ENCODE results near the gene SMIM21. TPM values are rescaled to one million over a fixed set of nuclear protein-coding genes. Genes with fewer than 3 reads are reported as not detected.

SMIM21 gene
- total and polyA plus RNA-seq, 2 of the 8 experiments (the other 6 are each of a cell fraction or from before 2014, with no cell fraction given) = not detected

DNA sequence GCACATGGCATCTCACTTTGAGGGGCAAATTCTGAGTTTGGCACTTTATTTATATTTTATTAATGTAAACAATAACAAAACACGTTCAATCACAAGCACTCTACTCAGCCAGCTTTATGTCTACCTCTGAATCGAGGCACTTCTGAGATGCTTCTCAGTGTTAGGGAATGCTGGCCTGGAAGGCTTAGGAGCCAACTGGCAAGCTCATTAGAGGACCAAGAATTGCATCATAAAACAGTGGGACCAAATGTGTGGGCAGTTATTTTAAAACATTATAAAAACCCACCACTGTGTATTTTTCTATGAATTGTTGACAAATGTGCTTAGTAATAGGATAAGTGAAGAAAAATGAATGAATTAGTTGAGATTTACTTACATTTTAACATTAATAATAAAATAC lies 46.8 kb upstream of the SMIM21 start:
- Histone ChIP-seq H3K4me3 (ENCODE audit: extremely low read depth in 1 of 4, insufficient read depth in 2 of 4, low read depth in 3 of 4, low read length in 4 of 4) (no peak overlapping the region), H3K23ac (ENCODE audit: insufficient read length) (no peak overlapping the region), H3K9ac (replicated peaks in 1 of 4; ENCODE audit: extremely low read depth in 1 of 4, low read depth in 3 of 4, low read length in 3 of 4) (no peak overlapping the region), H3K27me3 (replicated peaks in 1 of 4; ENCODE audit: control insufficient read depth in 3 of 4, extremely low read depth in 1 of 4, insufficient read depth in 3 of 4, low read length in 3 of 4) (no peaks in the 10 kb centered on the region), H2BK12ac (ENCODE audit: low read depth, low read length) (no peak overlapping the region), H3K18ac (ENCODE audit: extremely low read depth, low read length) (no peak overlapping the region), H3K23me2 (ENCODE audit: low read depth, low read length) (no peaks in the 10 kb centered on the region), H3K79me2 (ENCODE audit: control insufficient read depth in 1 of 2, insufficient read depth in 2 of 2, low read length in 2 of 2) (no peaks in the 10 kb centered on the region), H3K9me3 (ENCODE audit: insufficient read depth in 2 of 2, low read depth in 1 of 2, low read length in 1 of 2) (no peaks in the 10 kb centered on the region), H3K56ac (replicated peaks; ENCODE audit: insufficient read length, low read depth, low read length) (no peak overlapping the region), H4K8ac (ENCODE audit: extremely low read depth, insufficient read depth, low read length) (no peak overlapping the region), H3K79me1 (ENCODE audit: low read depth, low read length) (no peaks in the 10 kb centered on the region), H3K27ac (ENCODE audit: low read depth, low read length) (no peak overlapping the region), H4K5ac (ENCODE audit: insufficient read length, low read depth, low read length) (no peak overlapping the region), H3K4ac (replicated peaks; ENCODE audit: insufficient read length, low read depth, low read length) (peak overlapping the region; percentile 96), H2AFZ (ENCODE audit: low read length) (no peak overlapping the region), H4K91ac (replicated peaks; ENCODE audit: insufficient read length, low read length) (no peak overlapping the region), H3K4me1 (replicated peaks in 1 of 4; ENCODE audit: control insufficient read depth in 3 of 4, insufficient read depth in 4 of 4, low read length in 3 of 4) (peaks cover 0 to 2% (median 0%) of the 10 kb centered on the region in 4 experiments; a peak in 2 of 7 replicates), H2BK5ac (ENCODE audit: low read depth, low read length) (no peak overlapping the region), H4K20me1 (replicated peaks in 1 of 2; ENCODE audit: control insufficient read depth in 1 of 2, insufficient read depth in 2 of 2, low read length in 2 of 2) (no peaks in the 10 kb centered on the region), H3K36me3 (ENCODE audit: control insufficient read depth in 2 of 4, insufficient read depth in 4 of 4, low read length in 3 of 4) (no peaks in the 10 kb centered on the region), H3K4me2 (ENCODE audit: insufficient read depth in 1 of 2, low read depth in 2 of 2, low read length in 2 of 2) (no peak overlapping the region), H2BK120ac (replicated peaks; ENCODE audit: low read depth, low read length) (no peak overlapping the region), H2BK20ac (ENCODE audit: low read length) (no peak overlapping the region), H2BK15ac (ENCODE audit: low read length) (no peak overlapping the region), H2AK5ac (ENCODE audit: low read depth, low read length) (no peak overlapping the region), H3K14ac (ENCODE audit: insufficient read length) (no peak overlapping the region)
- WGBS, 2 experiments (ENCODE audit: extremely low coverage in 1 of 2, insufficient coverage in 1 of 2, insufficient read length in 1 of 2, insufficient replicate concordance in 2 of 2, low coverage in 1 of 2, low lambda C conversion rate in 2 of 2, missing lambda C conversion rate in 1 of 2) = 83% methylated on average over 2 of the region's 2 CpGs; no CpG with 5 or more reads in 1 of the 2 experiments
- ChIA-PET POLR2A (ENCODE audit: partially characterized antibody) (no interaction called here), CTCF (ENCODE audit: partially characterized antibody) (no interaction called here)
- FAIRE-seq (no peak), DNase-seq (ENCODE audit: low read depth in 1 of 2, low spot score in 2 of 2) (no peak)
- no peak for TF ChIP-seq PHF8 (conservative IDR thresholded peaks at IDR 0.05; ENCODE audit: low read depth, low read length)
- no peak for TF ChIP-seq KDM4A (IDR thresholded peaks at IDR 0.05; ENCODE audit: low read depth, low read length, severe bottlenecking)
- no peak for TF ChIP-seq SP1 (IDR thresholded peaks at IDR 0.05; ENCODE audit: low read depth, low read length)
- TF ChIP-seq TBP (IDR thresholded peaks at IDR 0.05; ENCODE audit: low read depth, low read length) = no peak
- no peak for TF ChIP-seq NANOG (IDR thresholded peaks at IDR 0.05; ENCODE audit: insufficient read depth, low read depth, low read length, poor library complexity, severe bottlenecking)
- TF ChIP-seq SIN3A (conservative IDR thresholded peaks at IDR 0.05 in 1 of 2, IDR thresholded peaks at IDR 0.05 in 1 of 2; ENCODE audit: low read depth in 1 of 2, low read length in 2 of 2) = no peak
- TF ChIP-seq CEBPB (IDR thresholded peaks at IDR 0.05; ENCODE audit: low read depth, low read length) = no peak
- no peak for TF ChIP-seq CHD1 (IDR thresholded peaks at IDR 0.05; ENCODE audit: low read depth, low read length)
- no peak for TF ChIP-seq CTBP2 (IDR thresholded peaks at IDR 0.05; ENCODE audit: borderline replicate concordance, insufficient read depth, insufficient read length, low read length)
- no peak for TF ChIP-seq HDAC2 (IDR thresholded peaks at IDR 0.05; ENCODE audit: borderline replicate concordance in 1 of 2, low read depth in 2 of 2, low read length in 2 of 2)
- TF ChIP-seq, protein P1, sequence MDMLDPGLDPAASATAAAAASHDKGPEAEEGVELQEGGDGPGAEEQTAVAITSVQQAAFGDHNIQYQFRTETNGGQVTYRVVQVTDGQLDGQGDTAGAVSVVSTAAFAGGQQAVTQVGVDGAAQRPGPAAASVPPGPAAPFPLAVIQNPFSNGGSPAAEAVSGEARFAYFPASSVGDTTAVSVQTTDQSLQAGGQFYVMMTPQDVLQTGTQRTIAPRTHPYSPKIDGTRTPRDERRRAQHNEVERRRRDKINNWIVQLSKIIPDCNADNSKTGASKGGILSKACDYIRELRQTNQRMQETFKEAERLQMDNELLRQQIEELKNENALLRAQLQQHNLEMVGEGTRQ (IDR thresholded peaks at IDR 0.05; ENCODE audit: low read length) = no peak
- no peak for TF ChIP-seq JUND (IDR thresholded peaks at IDR 0.05; ENCODE audit: low read length)
- TF ChIP-seq ASH2L (IDR thresholded peaks at IDR 0.05; ENCODE audit: low read length) = no peak
- no peak for TF ChIP-seq SP2 (IDR thresholded peaks at IDR 0.05; ENCODE audit: low read length)
